HEK293 (cell line): ENCODE results near the gene KIT.

Experiments
- GFI1B ChIP-seq: fragments of 450-650 bp; formaldehyde crosslinking; IDR thresholded peaks from 2 replicates; pipeline ENCODE4 v1.5.1; 2016; ENCODE audit warnings: missing biosample characterization, missing genetic modification characterization
- KLF8 ChIP-seq: fragments of 450-650 bp; formaldehyde crosslinking; IDR thresholded peaks from 2 replicates; pipeline ENCODE4 v1.5.1; 2016; ENCODE audit warnings: missing biosample characterization, missing genetic modification characterization
- MYNN ChIP-seq: fragments of 450-650 bp; formaldehyde crosslinking; IDR thresholded peaks from 2 replicates; pipeline ENCODE4 v1.5.1; 2016; ENCODE audit warnings: missing biosample characterization, missing genetic modification characterization, borderline replicate concordance
- OSR2 ChIP-seq: fragments of 450-650 bp; formaldehyde crosslinking; IDR thresholded peaks from 2 replicates; pipeline ENCODE4 v1.5.1; 2016; ENCODE audit warnings: missing biosample characterization, missing genetic modification characterization
- SALL2 ChIP-seq: fragments of 450-650 bp; formaldehyde crosslinking; IDR thresholded peaks from 2 replicates; pipeline ENCODE4 v1.5.0; 2017; ENCODE audit warnings: missing biosample characterization, mild to moderate bottlenecking, missing genetic modification characterization, borderline replicate concordance
- SCRT1 ChIP-seq: fragments of 450-650 bp; formaldehyde crosslinking; IDR thresholded peaks from 2 replicates; pipeline ENCODE4 v1.5.1; 2016; ENCODE audit warnings: missing biosample characterization, missing genetic modification characterization, borderline replicate concordance
- SETDB1 ChIP-seq: IDR thresholded peaks from one replicate; pipeline ENCODE4 v1.6.1; 2017; ENCODE audit warnings: mild to moderate bottlenecking, low read length, moderate library complexity, mixed read lengths; ENCODE audit not compliant: insufficient read length
- SP3 ChIP-seq: fragments of 450-650 bp; formaldehyde crosslinking; IDR thresholded peaks from 2 replicates; pipeline ENCODE4 v1.5.1; 2016; ENCODE audit warnings: missing biosample characterization, missing genetic modification characterization
- ZBTB7A ChIP-seq: fragments of 450-650 bp; formaldehyde crosslinking; IDR thresholded peaks from 2 replicates; pipeline ENCODE4 v1.5.1; 2016; ENCODE audit warnings: low read depth, missing biosample characterization, missing genetic modification characterization
- ZIC2 ChIP-seq: fragments of 450-650 bp; formaldehyde crosslinking; IDR thresholded peaks from 2 replicates; pipeline ENCODE4 v1.5.1; 2016; ENCODE audit warnings: missing biosample characterization, missing genetic modification characterization
- ZNF114 ChIP-seq: fragments of 450-650 bp; formaldehyde crosslinking; IDR thresholded peaks from 2 replicates; pipeline ENCODE4 v1.5.0; 2017; ENCODE audit warnings: missing biosample characterization, missing genetic modification characterization
- ZNF132 ChIP-seq: fragments of 450-650 bp; formaldehyde crosslinking; IDR thresholded peaks from 2 replicates; pipeline ENCODE4 v1.5.1; 2017; ENCODE audit warnings: missing biosample characterization, missing genetic modification characterization, borderline replicate concordance
- ZNF140 ChIP-seq: fragments of 450-650 bp; formaldehyde crosslinking; IDR thresholded peaks from 2 replicates; pipeline ENCODE4 v1.5.1; 2016; ENCODE audit warnings: missing biosample characterization, missing genetic modification characterization
- ZNF155 ChIP-seq: fragments of 450-650 bp; formaldehyde crosslinking; IDR thresholded peaks from 2 replicates; pipeline ENCODE4 v1.5.1; 2016; ENCODE audit warnings: missing biosample characterization, missing genetic modification characterization
- ZNF211 ChIP-seq: fragments of 450-650 bp; formaldehyde crosslinking; IDR thresholded peaks from 2 replicates; pipeline ENCODE4 v1.5.1; 2016; ENCODE audit warnings: low read depth, missing biosample characterization, missing genetic modification characterization
- ZNF214 ChIP-seq: fragments of 450-650 bp; formaldehyde crosslinking; IDR thresholded peaks from 2 replicates; pipeline ENCODE4 v1.5.1; 2017; ENCODE audit warnings: missing biosample characterization, mild to moderate bottlenecking, missing genetic modification characterization, borderline replicate concordance
- ZNF23 ChIP-seq: fragments of 450-650 bp; formaldehyde crosslinking; IDR thresholded peaks from 2 replicates; pipeline ENCODE4 v1.5.1; 2016; ENCODE audit warnings: missing biosample characterization, missing genetic modification characterization, borderline replicate concordance
- ZNF266 ChIP-seq: fragments of 450-650 bp; formaldehyde crosslinking; IDR thresholded peaks from 2 replicates; pipeline ENCODE4 v1.5.1; 2016; ENCODE audit warnings: missing biosample characterization, missing genetic modification characterization, low read depth
- ZNF292 ChIP-seq: fragments of 450-650 bp; formaldehyde crosslinking; IDR thresholded peaks from 2 replicates; pipeline ENCODE4 v1.5.1; 2016; ENCODE audit warnings: low read depth, missing biosample characterization, missing genetic modification characterization, borderline replicate concordance
- ZNF311 ChIP-seq: fragments of 450-650 bp; formaldehyde crosslinking; IDR thresholded peaks from 2 replicates; pipeline ENCODE4 v1.5.1; 2017; ENCODE audit warnings: missing biosample characterization, missing genetic modification characterization, borderline replicate concordance
- ZNF350 ChIP-seq: fragments of 450-650 bp; formaldehyde crosslinking; IDR thresholded peaks from 2 replicates; pipeline ENCODE4 v1.5.0; 2017; ENCODE audit warnings: missing biosample characterization, mild to moderate bottlenecking, missing genetic modification characterization
- ZNF394 ChIP-seq: fragments of 450-650 bp; formaldehyde crosslinking; IDR thresholded peaks from 2 replicates; pipeline ENCODE4 v1.5.1; 2016; ENCODE audit warnings: missing biosample characterization, missing genetic modification characterization, mild to moderate bottlenecking, moderate library complexity, borderline replicate concordance
- ZNF416 ChIP-seq: fragments of 450-650 bp; formaldehyde crosslinking; IDR thresholded peaks from 2 replicates; pipeline ENCODE4 v1.5.1; 2016; ENCODE audit warnings: missing biosample characterization, missing genetic modification characterization
- ZNF501 ChIP-seq: fragments of 450-650 bp; formaldehyde crosslinking; IDR thresholded peaks from 2 replicates; pipeline ENCODE4 v1.5.1; 2016; ENCODE audit warnings: missing biosample characterization, missing genetic modification characterization
- ZNF514 ChIP-seq: fragments of 450-650 bp; formaldehyde crosslinking; IDR thresholded peaks from 2 replicates; pipeline ENCODE4 v1.5.1; 2016; ENCODE audit warnings: missing biosample characterization, missing genetic modification characterization
- ZNF558 ChIP-seq: fragments of 450-650 bp; formaldehyde crosslinking; IDR thresholded peaks from 2 replicates; pipeline ENCODE4 v1.5.1; 2016; ENCODE audit warnings: missing biosample characterization, missing genetic modification characterization
- ZNF560 ChIP-seq: fragments of 450-650 bp; formaldehyde crosslinking; IDR thresholded peaks from 2 replicates; pipeline ENCODE4 v1.5.1; 2017; ENCODE audit warnings: missing biosample characterization, missing genetic modification characterization, borderline replicate concordance
- ZNF610 ChIP-seq: fragments of 450-650 bp; formaldehyde crosslinking; IDR thresholded peaks from 2 replicates; pipeline ENCODE4 v1.5.1; 2016; ENCODE audit warnings: missing biosample characterization, missing genetic modification characterization, borderline replicate concordance
- ZNF626 ChIP-seq: fragments of 450-650 bp; sonication (Bioruptor Pico); formaldehyde crosslinking; IDR thresholded peaks from 2 replicates; pipeline ENCODE4 v1.5.1; 2018; ENCODE audit warnings: missing biosample characterization, missing genetic modification characterization, inconsistent platforms
- ZNF658 ChIP-seq: fragments of 450-650 bp; formaldehyde crosslinking; IDR thresholded peaks from 2 replicates; pipeline ENCODE4; 2016; ENCODE audit warnings: missing biosample characterization, missing genetic modification characterization
- ZNF660 ChIP-seq: fragments of 450-650 bp; IDR thresholded peaks from 2 replicates; pipeline ENCODE4 v1.5.1; 2018; ENCODE audit warnings: missing biosample characterization, mild to moderate bottlenecking, missing genetic modification characterization
- ZNF664 ChIP-seq: fragments of 450-650 bp; formaldehyde crosslinking; IDR thresholded peaks from 2 replicates; pipeline ENCODE4 v1.5.1; 2016; ENCODE audit warnings: missing biosample characterization, missing genetic modification characterization
- ZNF701 ChIP-seq: fragments of 450-650 bp; formaldehyde crosslinking; IDR thresholded peaks from 2 replicates; pipeline ENCODE4 v1.5.1; 2016; ENCODE audit warnings: missing biosample characterization, missing genetic modification characterization
- ZSCAN23 ChIP-seq: fragments of 450-650 bp; formaldehyde crosslinking; IDR thresholded peaks from 2 replicates; pipeline ENCODE4 v1.5.1; 2016; ENCODE audit warnings: missing biosample characterization, missing genetic modification characterization
- TF ChIP-seq, protein P1 (sequence below): fragments of 450-650 bp; formaldehyde crosslinking; IDR thresholded peaks from 2 replicates; pipeline ENCODE4 v1.5.1; 2016; ENCODE audit warnings: missing biosample characterization, missing genetic modification characterization
- TF ChIP-seq, protein P2 (sequence below): fragments of 450-650 bp; formaldehyde crosslinking; IDR thresholded peaks from 2 replicates; pipeline ENCODE4 v1.5.1; 2016; ENCODE audit warnings: missing biosample characterization, missing genetic modification characterization
- TF ChIP-seq, protein P3 (sequence below): fragments of 450-650 bp; formaldehyde crosslinking; IDR thresholded peaks from 2 replicates; pipeline ENCODE4 v1.5.1; 2016; ENCODE audit warnings: missing biosample characterization, missing genetic modification characterization

Gene KIT

DNA sequence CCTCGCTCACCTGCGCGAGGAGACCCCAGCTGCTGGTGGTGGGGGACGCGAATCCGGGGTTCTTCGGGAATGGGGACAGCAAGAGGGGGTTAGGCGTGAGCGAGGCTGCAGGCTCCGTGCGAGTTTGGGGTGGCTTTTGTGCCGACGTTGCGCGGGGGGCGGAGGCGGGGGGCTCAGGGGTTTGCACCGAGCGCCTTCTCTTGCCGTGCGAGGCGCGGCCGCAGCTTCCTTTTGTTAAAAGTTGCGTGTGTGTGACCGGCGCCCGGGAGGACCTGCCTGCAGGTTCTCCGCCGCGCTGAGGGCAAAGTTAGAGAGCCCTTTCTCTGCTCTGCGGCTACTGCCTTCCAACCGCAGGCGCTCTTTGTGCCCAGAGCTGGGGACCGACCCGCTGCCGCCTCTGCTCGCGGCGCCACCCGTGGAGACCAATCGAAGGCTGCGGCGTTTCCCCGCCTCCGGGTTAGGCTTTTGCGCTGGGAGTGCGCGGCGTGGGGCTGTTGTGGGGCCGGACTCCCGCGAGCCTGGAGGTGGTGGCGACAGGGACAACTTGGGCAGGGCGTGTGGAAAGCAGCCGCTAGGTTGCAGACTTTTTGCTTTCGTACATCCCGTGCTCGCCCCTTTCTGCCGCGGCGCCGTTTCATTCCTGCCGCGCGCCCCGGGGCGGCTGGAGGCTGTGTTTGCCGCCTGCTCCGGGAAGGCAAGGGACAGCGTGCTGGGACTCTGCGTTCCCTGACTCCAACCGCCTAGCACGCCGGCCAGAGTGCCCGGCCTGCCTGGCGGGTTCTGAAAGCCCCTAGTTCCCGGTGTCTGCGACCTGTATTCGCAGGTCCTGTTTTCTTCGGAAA, 716 bp downstream of the KIT start (continued):
- TF ChIP-seq ZNF701 (tag by site-specific recombination) (no peak), ZNF350 (tag by site-specific recombination) (no peak), SALL2 (no peak), ZIC2 (tag by site-specific recombination) (peak; percentile 88), ZNF23 (tag by site-specific recombination) (no peak), ZNF211 (tag by site-specific recombination) (no peak), ZNF114 (tag by site-specific recombination) (no peak), ZNF610 (tag by site-specific recombination) (no peak), ZNF155 (tag by site-specific recombination) (no peak), ZNF140 (tag by site-specific recombination) (no peak), ZNF514 (tag by site-specific recombination) (no peak), ZNF214 (tag by site-specific recombination) (no peak), ZNF394 (no peak), ZSCAN23 (tag by site-specific recombination) (no peak), ZNF266 (tag by site-specific recombination) (no peak), SCRT1 (tag by site-specific recombination) (no peak), ZNF311 (no peak), ZNF416 (tag by site-specific recombination) (no peak), KLF8 (tag by site-specific recombination) (no peak), ZNF558 (tag by site-specific recombination) (no peak), ZNF132 (tag by site-specific recombination) (no peak), ZNF660 (tag by site-specific recombination) (0 out of 2 replicates have a peak, but pooled peaks have one; percentile 33), ZNF626 (tag by site-specific recombination) (no peak), GFI1B (tag by site-specific recombination) (no peak), ZBTB7A (tag by site-specific recombination) (no peak), ZNF292 (tag by site-specific recombination) (no peak), OSR2 (no peak), SP3 (tag by site-specific recombination) (peak; percentile 25; the same call in 1 of the 2 replicates), ZNF658 (tag by site-specific recombination) (no peak), ZNF664 (no peak), SETDB1 (no peak), MYNN (no peak), ZNF501 (tag by site-specific recombination) (no peak), ZNF560 (tag by site-specific recombination) (no peak)
- TF ChIP-seq, protein P1, sequence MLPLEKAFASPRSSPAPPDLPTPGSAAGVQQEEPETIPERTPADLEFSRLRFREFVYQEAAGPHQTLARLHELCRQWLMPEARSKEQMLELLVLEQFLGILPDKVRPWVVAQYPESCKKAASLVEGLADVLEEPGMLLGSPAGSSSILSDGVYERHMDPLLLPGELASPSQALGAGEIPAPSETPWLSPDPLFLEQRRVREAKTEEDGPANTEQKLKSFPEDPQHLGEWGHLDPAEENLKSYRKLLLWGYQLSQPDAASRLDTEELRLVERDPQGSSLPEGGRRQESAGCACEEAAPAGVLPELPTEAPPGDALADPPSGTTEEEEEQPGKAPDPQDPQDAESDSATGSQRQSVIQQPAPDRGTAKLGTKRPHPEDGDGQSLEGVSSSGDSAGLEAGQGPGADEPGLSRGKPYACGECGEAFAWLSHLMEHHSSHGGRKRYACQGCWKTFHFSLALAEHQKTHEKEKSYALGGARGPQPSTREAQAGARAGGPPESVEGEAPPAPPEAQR (tag by site-specific recombination) = no peak
- TF ChIP-seq, protein P2, sequence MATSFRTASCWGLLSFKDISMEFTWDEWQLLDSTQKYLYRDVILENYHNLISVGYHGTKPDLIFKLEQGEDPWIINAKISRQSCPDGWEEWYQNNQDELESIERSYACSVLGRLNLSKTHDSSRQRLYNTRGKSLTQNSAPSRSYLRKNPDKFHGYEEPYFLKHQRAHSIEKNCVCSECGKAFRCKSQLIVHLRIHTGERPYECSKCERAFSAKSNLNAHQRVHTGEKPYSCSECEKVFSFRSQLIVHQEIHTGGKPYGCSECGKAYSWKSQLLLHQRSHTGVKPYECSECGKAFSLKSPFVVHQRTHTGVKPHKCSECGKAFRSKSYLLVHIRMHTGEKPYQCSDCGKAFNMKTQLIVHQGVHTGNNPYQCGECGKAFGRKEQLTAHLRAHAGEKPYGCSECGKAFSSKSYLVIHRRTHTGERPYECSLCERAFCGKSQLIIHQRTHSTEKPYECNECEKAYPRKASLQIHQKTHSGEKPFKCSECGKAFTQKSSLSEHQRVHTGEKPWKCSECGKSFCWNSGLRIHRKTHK (tag by site-specific recombination) = no peak
- TF ChIP-seq, protein P3, sequence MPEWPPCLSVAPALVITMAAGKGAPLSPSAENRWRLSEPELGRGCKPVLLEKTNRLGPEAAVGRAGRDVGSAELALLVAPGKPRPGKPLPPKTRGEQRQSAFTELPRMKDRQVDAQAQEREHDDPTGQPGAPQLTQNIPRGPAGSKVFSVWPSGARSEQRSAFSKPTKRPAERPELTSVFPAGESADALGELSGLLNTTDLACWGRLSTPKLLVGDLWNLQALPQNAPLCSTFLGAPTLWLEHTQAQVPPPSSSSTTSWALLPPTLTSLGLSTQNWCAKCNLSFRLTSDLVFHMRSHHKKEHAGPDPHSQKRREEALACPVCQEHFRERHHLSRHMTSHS (tag by site-specific recombination) = no peak
